WTC11 (cell line): Measurements from ENCODE around the gene CARHSP1. TPM values are rescaled to one million over a fixed set of nuclear protein-coding genes. Genes with fewer than 3 reads are reported as not detected.
"Not testable (repeated sequence)": the region's sequence is repeated elsewhere in the genome, so short reads cannot be mapped to it uniquely, and the experiment has no call there.

ENCODE experiments used
- ATAC-seq: fragments of 200-7000 bp; cut with Tn5 transposase; 2 replicates; pipeline ENCODE4 v1.10.0; 2021; ENCODE audit warnings: mild to moderate bottlenecking, moderate library complexity
- CTCF ChIA-PET: fragments of 300-600 bp; sonication (Branson Sonifier 250); formaldehyde crosslinking; loops from one replicate; lab custom pipeline; 2021; ENCODE audit warnings: antibody characterized with exemption; lab: Charles Lee
- POLR2A ChIA-PET: fragments of 350-600 bp; sonication (Branson Sonifier 250); formaldehyde crosslinking; loops from one replicate; lab custom pipeline; 2021; ENCODE audit warnings: antibody characterized with exemption; lab: Charles Lee
- DNase-seq: peaks from one replicate; pipeline ENCODE4 v3.0.0; 2021; ENCODE audit warnings: low spot score
- H3K27ac Mint-ChIP-seq: 2 replicates; pipeline ENCODE4 v1.8.0; 2021; ENCODE audit warnings: mixed read lengths
- H3K27me3 Mint-ChIP-seq: 2 replicates; pipeline ENCODE4 v1.8.0; 2021; ENCODE audit warnings: low read depth, mild to moderate bottlenecking, moderate library complexity, mixed read lengths
- H3K36me3 Mint-ChIP-seq: 2 replicates; pipeline ENCODE4 v1.8.0; 2021; ENCODE audit warnings: mixed read lengths
- H3K4me1 Mint-ChIP-seq: 2 replicates; pipeline ENCODE4 v1.8.0; 2022; ENCODE audit warnings: mixed read lengths
- H3K4me3 Mint-ChIP-seq: 2 replicates; pipeline ENCODE4 v1.8.0; 2021; ENCODE audit warnings: mild to moderate bottlenecking, moderate library complexity, mixed read lengths
- H3K9me3 Mint-ChIP-seq: 2 replicates; pipeline ENCODE4 v1.8.0; 2021; ENCODE audit warnings: mixed read lengths
- CREM ChIP-seq: sonication (generic); formaldehyde crosslinking; IDR thresholded peaks from 2 replicates; pipeline ENCODE4 v1.8.1; 2022; ENCODE audit warnings: mild to moderate bottlenecking, missing genetic modification reagents, moderate library complexity
- EMX1 ChIP-seq: fragments of 250-450 bp; sonication (Bioruptor Pico); IDR thresholded peaks from 2 replicates; pipeline ENCODE4 v1.8.0; 2021; ENCODE audit warnings: mild to moderate bottlenecking
- ESRRA ChIP-seq: sonication (generic); formaldehyde crosslinking; IDR thresholded peaks from 2 replicates; pipeline ENCODE4 v1.8.1; 2022; ENCODE audit warnings: mild to moderate bottlenecking, missing genetic modification reagents, borderline replicate concordance
- FOXK1 ChIP-seq: sonication (generic); formaldehyde crosslinking; IDR thresholded peaks from 2 replicates; pipeline ENCODE4 v1.8.0; 2022; ENCODE audit warnings: mild to moderate bottlenecking, moderate library complexity, missing genetic modification reagents
- JAZF1 ChIP-seq: fragments of 250-450 bp; sonication (Bioruptor Pico); IDR thresholded peaks from 2 replicates; pipeline ENCODE4 v1.9.0; 2021; ENCODE audit warnings: moderate library complexity, mild to moderate bottlenecking, inconsistent platforms
- KAT7 ChIP-seq: sonication (generic); formaldehyde crosslinking; IDR thresholded peaks from 2 replicates; pipeline ENCODE4 v1.8.1; 2023; ENCODE audit warnings: missing genetic modification reagents, mild to moderate bottlenecking, borderline replicate concordance
- MXD4 ChIP-seq: fragments of 250-450 bp; sonication (Bioruptor Pico); IDR thresholded peaks from 2 replicates; pipeline ENCODE4 v1.8.0; 2021; ENCODE audit warnings: mild to moderate bottlenecking, moderate library complexity, borderline replicate concordance
- SMAD4 ChIP-seq: sonication (generic); formaldehyde crosslinking; IDR thresholded peaks from 2 replicates; pipeline ENCODE4 v1.8.0; 2022; ENCODE audit warnings: mild to moderate bottlenecking, missing genetic modification reagents
- TEAD4 ChIP-seq: sonication (generic); formaldehyde crosslinking; IDR thresholded peaks from 2 replicates; pipeline ENCODE4 v1.8.0; 2022; ENCODE audit warnings: mild to moderate bottlenecking, missing genetic modification reagents
- ZNF121 ChIP-seq: sonication (generic); formaldehyde crosslinking; IDR thresholded peaks from 2 replicates; pipeline ENCODE4 v1.8.0; 2023; ENCODE audit warnings: missing genetic modification reagents
- ZNF138 ChIP-seq: sonication (generic); formaldehyde crosslinking; conservative IDR thresholded peaks from 2 replicates; pipeline ENCODE4 v1.8.1; 2022; ENCODE audit warnings: mild to moderate bottlenecking, moderate library complexity, missing genetic modification reagents
- ZNF416 ChIP-seq: fragments of 250-450 bp; sonication (Bioruptor Pico); IDR thresholded peaks from 2 replicates; pipeline ENCODE4 v1.9.0; 2021; ENCODE audit warnings: mild to moderate bottlenecking, inconsistent platforms
- total RNA-seq: library from RNA; stranded (reverse); gene quantifications from 3 replicates; pipeline ENCODE4 v1.2.3, GENCODE V29; 2021
- TF ChIP-seq, protein P1 (sequence below): fragments of 200-600 bp; IDR thresholded peaks from 2 replicates; pipeline ENCODE4 v1.8.0; 2022; ENCODE audit warnings: antibody characterized with exemption
- TF ChIP-seq, protein P2 (sequence below): fragments of 250-450 bp; sonication (Bioruptor Pico); IDR thresholded peaks from 2 replicates; pipeline ENCODE4 v1.9.0; 2021; ENCODE audit warnings: moderate library complexity, mild to moderate bottlenecking, inconsistent platforms, borderline replicate concordance
- TF ChIP-seq, protein P3 (sequence below): sonication (generic); formaldehyde crosslinking; IDR thresholded peaks from 2 replicates; pipeline ENCODE4 v1.8.0; 2023; ENCODE audit warnings: mild to moderate bottlenecking, missing genetic modification reagents
- TF ChIP-seq, protein P4 (sequence below): sonication (generic); formaldehyde crosslinking; IDR thresholded peaks from 2 replicates; pipeline ENCODE4 v1.8.0; 2022; ENCODE audit warnings: mild to moderate bottlenecking, missing genetic modification reagents

The CARHSP1 gene
- total RNA-seq, 1 experiment from 2014 or later: 261 TPM

DNA sequence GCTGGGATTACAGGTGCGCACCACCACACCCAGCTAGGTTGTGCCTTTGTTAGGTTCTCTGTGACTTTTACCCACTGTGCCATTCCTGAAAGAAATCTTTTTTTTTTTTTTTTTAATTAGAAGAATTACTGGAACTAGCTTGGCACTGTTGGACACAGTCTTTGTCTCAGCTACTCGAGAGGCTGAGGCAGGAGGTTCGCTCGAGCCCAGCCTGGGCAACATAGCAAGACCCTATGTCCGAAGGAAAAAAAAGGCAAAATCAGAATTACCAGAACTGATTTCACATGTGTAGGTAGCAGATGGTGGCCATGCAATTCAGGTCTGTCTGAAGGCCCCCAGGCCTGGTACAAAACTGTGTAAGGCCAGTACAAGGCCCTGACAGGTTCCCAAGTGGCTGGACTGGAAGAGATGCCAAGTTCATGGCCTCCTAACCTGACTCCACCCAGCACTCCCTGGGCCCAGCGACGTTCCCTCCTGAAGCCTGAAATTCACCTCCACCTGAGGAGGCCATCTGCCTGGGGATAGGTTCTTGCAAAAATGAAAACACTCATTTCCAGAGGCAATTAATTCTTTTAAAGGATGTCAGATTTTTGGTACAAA, 23.0 kb downstream of the CARHSP1 start:
- no peaks in the 10 kb centered on the region for H3K27me3 Mint-ChIP-seq
- CTCF ChIA-PET: interaction anchor here (1.7 kb wide), 1 partner anchor 9 kb away, joined by 5 read pairs; no protein-coding TSS in a partner anchor
- no peak for ATAC-seq
- H3K27ac Mint-ChIP-seq: no peak overlapping the region
- POLR2A ChIA-PET: no interaction called here
- H3K4me3 Mint-ChIP-seq: no peak overlapping the region
- H3K9me3 Mint-ChIP-seq: no peaks in the 10 kb centered on the region
- TF ChIP-seq ZNF121 (CRISPR knock-in tag): peak; percentile 90
- TF ChIP-seq JAZF1 (CRISPR knock-in tag): no peak
- no peak for DNase-seq
- H3K4me1 Mint-ChIP-seq: peaks cover 55% of the 10 kb centered on the region
- H3K36me3 Mint-ChIP-seq: peaks cover 28% of the 10 kb centered on the region

DNA sequence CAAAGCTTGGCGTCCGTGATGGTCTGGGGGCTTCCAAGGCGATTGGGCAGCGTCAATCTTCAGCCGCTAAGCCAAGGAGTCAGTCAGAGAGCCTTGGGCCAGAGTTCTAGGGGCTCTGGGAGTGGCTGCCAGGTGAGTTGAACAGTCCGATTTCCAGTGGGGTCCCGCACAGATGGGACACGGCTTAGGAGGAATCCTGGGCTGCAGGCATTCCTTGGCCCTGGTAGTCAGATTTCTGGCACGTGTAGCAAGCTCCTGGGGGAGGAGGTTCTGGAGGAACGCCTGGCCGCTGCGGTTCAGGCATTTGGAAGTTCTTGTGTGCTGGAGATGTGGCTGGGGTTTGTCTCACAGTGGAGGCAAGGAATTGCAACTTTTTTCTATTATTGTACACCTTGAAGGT, 25.5 kb downstream of the CARHSP1 start:
- H3K4me1 Mint-ChIP-seq: peaks cover 35% of the 10 kb centered on the region
- H3K27ac Mint-ChIP-seq: peak overlapping the region; percentile 69; the same call in 1 of the 2 replicates
- peaks cover 11% of the 10 kb centered on the region for H3K36me3 Mint-ChIP-seq
- DNase-seq, H3K9me3 Mint-ChIP-seq, POLR2A ChIA-PET, ATAC-seq, H3K27me3 Mint-ChIP-seq, H3K4me3 Mint-ChIP-seq, CTCF ChIA-PET: not testable (repeated sequence)

DNA sequence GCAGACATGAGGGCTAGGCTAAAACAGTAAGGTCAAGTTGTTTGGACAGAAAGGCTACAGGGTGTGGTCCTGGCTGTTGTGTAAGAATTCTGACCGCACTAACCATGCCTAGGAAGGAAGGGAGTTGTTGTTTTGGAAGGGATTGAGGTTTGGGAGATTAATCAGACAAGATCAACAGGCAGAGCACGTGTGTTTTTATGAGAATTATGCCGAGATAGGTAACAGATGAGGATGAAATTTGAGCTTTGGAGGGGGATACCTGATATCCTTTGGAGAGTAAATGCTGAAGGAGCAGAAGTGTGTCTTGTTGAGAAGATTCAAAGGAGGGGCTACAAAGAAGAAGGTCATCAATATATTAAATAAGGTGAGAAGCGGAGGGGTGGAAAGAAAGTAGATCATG, 26.8 kb downstream of the CARHSP1 start:
- CTCF ChIA-PET, H3K27me3 Mint-ChIP-seq, H3K9me3 Mint-ChIP-seq, H3K27ac Mint-ChIP-seq, DNase-seq, POLR2A ChIA-PET, H3K4me3 Mint-ChIP-seq, ATAC-seq: not testable (repeated sequence)
- Mint-ChIP-seq H3K36me3 (peaks cover 11% of the 10 kb centered on the region), H3K4me1 (peaks cover 35% of the 10 kb centered on the region)

DNA sequence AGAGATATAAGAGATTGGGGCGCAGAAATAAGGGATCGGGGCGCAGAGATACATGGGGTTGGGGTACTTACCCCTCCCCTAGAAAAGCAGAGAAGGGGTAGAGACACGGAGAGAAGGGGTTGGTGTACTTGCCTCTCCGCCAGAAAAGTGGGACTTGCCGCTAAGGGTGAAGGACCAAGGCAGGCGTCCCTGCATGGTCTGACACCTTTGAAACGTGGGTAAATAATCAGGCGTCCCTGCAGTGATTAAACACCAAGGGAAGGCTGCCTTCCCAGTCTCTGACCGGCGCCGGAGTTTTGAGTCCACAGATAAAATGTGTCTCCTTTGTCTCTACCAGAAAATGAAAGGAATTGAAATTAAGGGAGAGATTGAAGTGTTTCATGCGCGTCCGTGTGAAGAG, 31.2 kb downstream of the CARHSP1 start:
- H3K4me3 Mint-ChIP-seq, H3K9me3 Mint-ChIP-seq, DNase-seq, ATAC-seq, H3K27ac Mint-ChIP-seq, H3K36me3 Mint-ChIP-seq, POLR2A ChIA-PET, H3K27me3 Mint-ChIP-seq: not testable (repeated sequence)
- CTCF ChIA-PET: interaction anchor here (1.8 kb wide), 1 partner anchor 43 kb away, joined by 5 read pairs; no protein-coding TSS in a partner anchor
- peaks cover 24% of the 10 kb centered on the region for H3K4me1 Mint-ChIP-seq

DNA sequence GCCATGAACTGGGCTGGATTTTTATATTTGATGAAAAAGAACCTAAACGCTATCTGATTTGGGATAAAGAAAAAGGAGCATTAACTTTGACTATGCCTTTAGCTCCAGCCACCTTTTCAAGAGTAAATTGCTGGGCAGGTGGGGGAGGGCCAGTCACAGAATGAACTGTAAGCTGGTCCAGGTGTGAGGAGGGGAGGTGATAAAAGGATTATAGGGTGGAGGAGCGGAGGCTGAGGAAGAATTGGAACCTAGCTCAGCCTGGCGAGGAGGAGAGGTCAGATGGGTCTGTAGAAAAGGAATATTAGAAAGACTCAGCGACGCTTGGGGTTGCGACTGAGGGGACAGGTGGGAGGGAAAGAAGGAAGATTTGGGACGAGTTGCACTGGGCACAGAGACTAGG, 32.0 kb downstream of the CARHSP1 start:
- DNase-seq, H3K27ac Mint-ChIP-seq, H3K27me3 Mint-ChIP-seq, H3K4me3 Mint-ChIP-seq, H3K36me3 Mint-ChIP-seq, ATAC-seq, POLR2A ChIA-PET, H3K9me3 Mint-ChIP-seq: not testable (repeated sequence)
- H3K4me1 Mint-ChIP-seq: peaks cover 24% of the 10 kb centered on the region
- CTCF ChIA-PET: interaction anchor here (1.4 to 1.8 kb wide), 2 partner anchors 44 to 99 kb away, joined by 4 to 5 read pairs; no protein-coding TSS in a partner anchor

DNA sequence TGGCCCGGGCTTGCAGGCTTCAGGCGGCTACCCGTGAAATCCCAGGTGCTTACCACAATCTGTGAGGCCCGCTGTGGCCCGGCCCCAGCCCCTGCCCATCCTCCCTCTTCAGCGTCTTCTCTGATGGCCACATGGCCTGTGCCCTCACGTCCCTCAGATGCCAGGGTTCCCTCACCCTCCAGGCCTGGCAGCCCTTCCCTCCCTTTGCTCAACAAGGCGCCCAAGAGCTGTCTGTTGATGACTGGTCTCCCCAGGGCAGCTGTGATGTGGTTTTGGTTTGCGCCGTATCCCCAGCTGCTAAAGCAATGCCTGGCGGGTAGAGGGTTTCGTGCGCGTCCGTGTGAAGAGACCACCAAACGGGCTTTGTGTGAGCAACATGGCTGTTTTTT, 36.1 kb downstream of the CARHSP1 start:
- Mint-ChIP-seq H3K27me3 (no peaks in the 10 kb centered on the region), H3K36me3 (peaks cover 12% of the 10 kb centered on the region; the same call in 1 of the 2 replicates), H3K4me1 (peaks cover 62% of the 10 kb centered on the region), H3K4me3 (peak overlapping the region; percentile 48), H3K9me3 (no peaks in the 10 kb centered on the region), H3K27ac (peak overlapping the region; percentile 100)
- ATAC-seq: peak; percentile 12
- ChIA-PET CTCF (interaction anchor here (0.5 to 2.5 kb wide), 10 partner anchors 36 to 260 kb away, joined by 3 to 12 read pairs (median 4); partner anchors contain the start of gene CARHSP1), POLR2A (interaction anchor here (0.9 to 1.8 kb wide), 7 partner anchors 12 to 180 kb away, joined by 3 to 20 read pairs (median 4); partner anchors contain the start of gene CARHSP1)
- no peak for DNase-seq
- TF ChIP-seq ZNF121 (CRISPR knock-in tag) (no peak), CREM (no peak), SMAD4 (CRISPR knock-in tag) (no peak), ZNF416 (CRISPR knock-in tag) (no peak), EMX1 (CRISPR knock-in tag) (no peak), ZNF138 (CRISPR knock-in tag) (no peak), ESRRA (CRISPR knock-in tag) (no peak), TEAD4 (CRISPR knock-in tag) (no peak), KAT7 (no peak), MXD4 (CRISPR knock-in tag) (no peak), FOXK1 (CRISPR knock-in tag) (no peak)
- TF ChIP-seq, protein P1, sequence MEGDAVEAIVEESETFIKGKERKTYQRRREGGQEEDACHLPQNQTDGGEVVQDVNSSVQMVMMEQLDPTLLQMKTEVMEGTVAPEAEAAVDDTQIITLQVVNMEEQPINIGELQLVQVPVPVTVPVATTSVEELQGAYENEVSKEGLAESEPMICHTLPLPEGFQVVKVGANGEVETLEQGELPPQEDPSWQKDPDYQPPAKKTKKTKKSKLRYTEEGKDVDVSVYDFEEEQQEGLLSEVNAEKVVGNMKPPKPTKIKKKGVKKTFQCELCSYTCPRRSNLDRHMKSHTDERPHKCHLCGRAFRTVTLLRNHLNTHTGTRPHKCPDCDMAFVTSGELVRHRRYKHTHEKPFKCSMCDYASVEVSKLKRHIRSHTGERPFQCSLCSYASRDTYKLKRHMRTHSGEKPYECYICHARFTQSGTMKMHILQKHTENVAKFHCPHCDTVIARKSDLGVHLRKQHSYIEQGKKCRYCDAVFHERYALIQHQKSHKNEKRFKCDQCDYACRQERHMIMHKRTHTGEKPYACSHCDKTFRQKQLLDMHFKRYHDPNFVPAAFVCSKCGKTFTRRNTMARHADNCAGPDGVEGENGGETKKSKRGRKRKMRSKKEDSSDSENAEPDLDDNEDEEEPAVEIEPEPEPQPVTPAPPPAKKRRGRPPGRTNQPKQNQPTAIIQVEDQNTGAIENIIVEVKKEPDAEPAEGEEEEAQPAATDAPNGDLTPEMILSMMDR: no peak
- TF ChIP-seq, protein P2, sequence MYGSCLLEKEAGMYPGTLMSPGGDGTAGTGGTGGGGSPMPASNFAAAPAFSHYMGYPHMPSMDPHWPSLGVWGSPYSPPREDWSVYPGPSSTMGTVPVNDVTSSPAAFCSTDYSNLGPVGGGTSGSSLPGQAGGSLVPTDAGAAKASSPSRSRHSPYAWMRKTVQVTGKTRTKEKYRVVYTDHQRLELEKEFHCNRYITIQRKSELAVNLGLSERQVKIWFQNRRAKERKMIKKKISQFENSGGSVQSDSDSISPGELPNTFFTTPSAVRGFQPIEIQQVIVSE (CRISPR knock-in tag): no peak
- TF ChIP-seq, protein P3, sequence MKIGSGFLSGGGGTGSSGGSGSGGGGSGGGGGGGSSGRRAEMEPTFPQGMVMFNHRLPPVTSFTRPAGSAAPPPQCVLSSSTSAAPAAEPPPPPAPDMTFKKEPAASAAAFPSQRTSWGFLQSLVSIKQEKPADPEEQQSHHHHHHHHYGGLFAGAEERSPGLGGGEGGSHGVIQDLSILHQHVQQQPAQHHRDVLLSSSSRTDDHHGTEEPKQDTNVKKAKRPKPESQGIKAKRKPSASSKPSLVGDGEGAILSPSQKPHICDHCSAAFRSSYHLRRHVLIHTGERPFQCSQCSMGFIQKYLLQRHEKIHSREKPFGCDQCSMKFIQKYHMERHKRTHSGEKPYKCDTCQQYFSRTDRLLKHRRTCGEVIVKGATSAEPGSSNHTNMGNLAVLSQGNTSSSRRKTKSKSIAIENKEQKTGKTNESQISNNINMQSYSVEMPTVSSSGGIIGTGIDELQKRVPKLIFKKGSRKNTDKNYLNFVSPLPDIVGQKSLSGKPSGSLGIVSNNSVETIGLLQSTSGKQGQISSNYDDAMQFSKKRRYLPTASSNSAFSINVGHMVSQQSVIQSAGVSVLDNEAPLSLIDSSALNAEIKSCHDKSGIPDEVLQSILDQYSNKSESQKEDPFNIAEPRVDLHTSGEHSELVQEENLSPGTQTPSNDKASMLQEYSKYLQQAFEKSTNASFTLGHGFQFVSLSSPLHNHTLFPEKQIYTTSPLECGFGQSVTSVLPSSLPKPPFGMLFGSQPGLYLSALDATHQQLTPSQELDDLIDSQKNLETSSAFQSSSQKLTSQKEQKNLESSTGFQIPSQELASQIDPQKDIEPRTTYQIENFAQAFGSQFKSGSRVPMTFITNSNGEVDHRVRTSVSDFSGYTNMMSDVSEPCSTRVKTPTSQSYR (CRISPR knock-in tag): no peak
- TF ChIP-seq, protein P4, sequence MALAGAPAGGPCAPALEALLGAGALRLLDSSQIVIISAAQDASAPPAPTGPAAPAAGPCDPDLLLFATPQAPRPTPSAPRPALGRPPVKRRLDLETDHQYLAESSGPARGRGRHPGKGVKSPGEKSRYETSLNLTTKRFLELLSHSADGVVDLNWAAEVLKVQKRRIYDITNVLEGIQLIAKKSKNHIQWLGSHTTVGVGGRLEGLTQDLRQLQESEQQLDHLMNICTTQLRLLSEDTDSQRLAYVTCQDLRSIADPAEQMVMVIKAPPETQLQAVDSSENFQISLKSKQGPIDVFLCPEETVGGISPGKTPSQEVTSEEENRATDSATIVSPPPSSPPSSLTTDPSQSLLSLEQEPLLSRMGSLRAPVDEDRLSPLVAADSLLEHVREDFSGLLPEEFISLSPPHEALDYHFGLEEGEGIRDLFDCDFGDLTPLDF (CRISPR knock-in tag): no peak
